ENCODE data around the gene ALDOB. TPM values are rescaled to one million over a fixed set of nuclear protein-coding genes. Genes with fewer than 3 reads are reported as not detected.

ALDOB gene
- total and polyA plus RNA-seq, 2 of the 8 experiments (the other 6 are each of a cell fraction or from before 2014, with no cell fraction given) = not detected

- Histone ChIP-seq H3K79me1 (ENCODE audit: low read depth, low read length) (peaks cover 2% of the 10 kb centered on the region; the same call in 1 of the 2 replicates), H2BK20ac (ENCODE audit: low read length) (no peak overlapping the region), H3K23ac (ENCODE audit: insufficient read length) (no peak overlapping the region), H3K9ac (replicated peaks in 1 of 4; ENCODE audit: extremely low read depth in 1 of 4, low read depth in 3 of 4, low read length in 3 of 4) (peak overlapping the region; percentile 92 to 97 (median 95)), H2BK5ac (ENCODE audit: low read depth, low read length) (peak overlapping the region; percentile 60; the same call in 1 of the 2 replicates), H3K4me1 (replicated peaks in 1 of 4; ENCODE audit: control insufficient read depth in 3 of 4, insufficient read depth in 4 of 4, low read length in 3 of 4) (peaks cover 0 to 4% (median 3%) of the 10 kb centered on the region in 4 experiments; a peak in 3 of 7 replicates), H2AK5ac (ENCODE audit: low read depth, low read length) (no peak overlapping the region), H3K4ac (replicated peaks; ENCODE audit: insufficient read length, low read depth, low read length) (no peak overlapping the region), H3K23me2 (ENCODE audit: low read depth, low read length) (no peaks in the 10 kb centered on the region; the same call in 1 of the 2 replicates), H3K4me2 (ENCODE audit: insufficient read depth in 1 of 2, low read depth in 2 of 2, low read length in 2 of 2) (peak overlapping the region; percentile 75 to 78), H4K91ac (replicated peaks; ENCODE audit: insufficient read length, low read length) (no peak overlapping the region), H2BK12ac (ENCODE audit: low read depth, low read length) (no peak overlapping the region; the same call in 1 of the 2 replicates), H4K8ac (ENCODE audit: extremely low read depth, insufficient read depth, low read length) (no peak overlapping the region), H2BK120ac (replicated peaks; ENCODE audit: low read depth, low read length) (no peak overlapping the region), H3K4me3 (ENCODE audit: extremely low read depth in 1 of 4, insufficient read depth in 2 of 4, low read depth in 3 of 4, low read length in 4 of 4) (peak overlapping the region; percentile 84 to 93 (median 87)), H2AFZ (ENCODE audit: low read length) (no peak overlapping the region), H3K14ac (ENCODE audit: insufficient read length) (no peak overlapping the region), H3K27ac (ENCODE audit: low read depth, low read length) (peak overlapping the region; percentile 89), H3K27me3 (replicated peaks in 1 of 4; ENCODE audit: control insufficient read depth in 3 of 4, extremely low read depth in 1 of 4, insufficient read depth in 3 of 4, low read length in 3 of 4) (no peaks in the 10 kb centered on the region), H3K36me3 (ENCODE audit: control insufficient read depth in 2 of 4, insufficient read depth in 4 of 4, low read length in 3 of 4) (peaks cover 0 to 34% (median 19%) of the 10 kb centered on the region in 4 experiments; a peak in 6 of 8 replicates), H2BK15ac (ENCODE audit: low read length) (no peak overlapping the region), H4K20me1 (replicated peaks in 1 of 2; ENCODE audit: control insufficient read depth in 1 of 2, insufficient read depth in 2 of 2, low read length in 2 of 2) (no peaks in the 10 kb centered on the region), H3K79me2 (ENCODE audit: control insufficient read depth in 1 of 2, insufficient read depth in 2 of 2, low read length in 2 of 2) (peaks cover 25 to 68% of the 10 kb centered on the region in 2 experiments), H3K9me3 (ENCODE audit: insufficient read depth in 2 of 2, low read depth in 1 of 2, low read length in 1 of 2) (no peaks in the 10 kb centered on the region; a peak in 1 of 4 replicates), H3K56ac (replicated peaks; ENCODE audit: insufficient read length, low read depth, low read length) (no peak overlapping the region), H4K5ac (ENCODE audit: insufficient read length, low read depth, low read length) (peak overlapping the region; percentile 35), H3K18ac (ENCODE audit: extremely low read depth, low read length) (no peak overlapping the region)
- DNase-seq (ENCODE audit: low read depth in 1 of 2, low spot score in 2 of 2) (no peak), FAIRE-seq (no peak)
- CTCF ChIA-PET (ENCODE audit: partially characterized antibody) = interaction anchor here (1.8 to 2.0 kb wide), 2 partner anchors 9 to 52 kb away, joined by 5 to 16 read pairs; no protein-coding TSS in a partner anchor
- POLR2A ChIA-PET (ENCODE audit: partially characterized antibody) = interaction anchor here (0.8 to 2.0 kb wide), 3 partner anchors 16 to 19 kb away, joined by 3 to 9 read pairs (median 4); no protein-coding TSS in a partner anchor
- no peak for TF ChIP-seq RBBP5 (IDR thresholded peaks at IDR 0.05; ENCODE audit: borderline replicate concordance, low read depth, low read length)
- TF ChIP-seq CBX5 (IDR thresholded peaks at IDR 0.05; ENCODE audit: low read depth, low read length) = no peak
- no peak for TF ChIP-seq CTCF (IDR thresholded peaks at IDR 0.05; ENCODE audit: control extremely low read depth in 1 of 3, insufficient read depth in 1 of 3, low read depth in 1 of 3, low read length in 3 of 3)
- TF ChIP-seq FOSL1 (IDR thresholded peaks at IDR 0.05; ENCODE audit: insufficient read depth, low read depth, low read length) = no peak
- TF ChIP-seq PHF8 (conservative IDR thresholded peaks at IDR 0.05; ENCODE audit: low read depth, low read length) = no peak
- 26% methylated on average over 4 of the region's 4 CpGs; no CpG with 5 or more reads in 1 of the 2 experiments for WGBS, 2 experiments (ENCODE audit: extremely low coverage in 1 of 2, insufficient coverage in 1 of 2, insufficient read length in 1 of 2, insufficient replicate concordance in 2 of 2, low coverage in 1 of 2, low lambda C conversion rate in 2 of 2, missing lambda C conversion rate in 1 of 2)
Observed at GRCh38 chr9:101397746-101398067, 37.9 kb downstream of the ALDOB start.
